OCI-LY3 (cell line): ENCODE data around the gene LTC4S.

ENCODE experiments used
- H2AFZ ChIP-seq: fragments of 200-600, 300-600 bp; shearing (Covaris generic); 2 replicates; pipeline ENCODE4 v1.6.0; 2014; ENCODE audit warnings: antibody characterized with exemption, low read depth, low read length
- H3K27ac ChIP-seq: fragments of 200-600, 300-600 bp; sonication (generic); 2 replicates; pipeline ENCODE4 v1.5.1; 2014; ENCODE audit warnings: mild to moderate bottlenecking, low read length, moderate library complexity, mixed read lengths
- H3K27me3 ChIP-seq: fragments of 200-600, 300-600 bp; sonication (generic); 2 replicates; pipeline ENCODE4 v1.6.1; 2014; ENCODE audit warnings: low read depth, low read length, mixed read lengths
- H3K36me3 ChIP-seq: fragments of 200-600, 300-600 bp; sonication (generic); replicated peaks from 2 replicates; pipeline ENCODE3; 2014; ENCODE audit warnings: low read depth, low read length, mixed read lengths
- H3K4me1 ChIP-seq: fragments of 300-600, 200-600 bp; sonication (generic); 2 replicates; pipeline ENCODE4 v1.6.1; 2014; ENCODE audit warnings: low read length, mixed read lengths
- H3K4me2 ChIP-seq: fragments of 200-600, 300-600 bp; sonication (generic); 2 replicates; pipeline ENCODE4 v1.6.1; 2014; ENCODE audit warnings: low read length, mixed read lengths
- H3K4me3 ChIP-seq: fragments of 300-600, 200-600 bp; sonication (generic); 2 replicates; pipeline ENCODE4 v1.5.1; 2014; ENCODE audit warnings: antibody characterized with exemption, mild to moderate bottlenecking, low read length, moderate library complexity
- H3K79me2 ChIP-seq: fragments of 300-600, 200-600 bp; shearing (Covaris generic); 2 replicates; pipeline ENCODE4 v1.6.1; 2014; ENCODE audit warnings: mild to moderate bottlenecking, low read length, mixed read lengths
- H3K9ac ChIP-seq: fragments of 300-600, 200-600 bp; shearing (Covaris generic); 2 replicates; pipeline ENCODE4 v1.6.0; 2014; ENCODE audit warnings: mild to moderate bottlenecking, low read length, moderate library complexity
- H3K9me3 ChIP-seq: fragments of 200-600, 300-600 bp; shearing (Covaris generic); 2 replicates; pipeline ENCODE4 v1.6.1; 2014; ENCODE audit warnings: low read length, mixed read lengths; ENCODE audit not compliant: insufficient read depth
- H4K20me1 ChIP-seq: fragments of 200-600, 300-600 bp; sonication (generic); 2 replicates; pipeline ENCODE4 v1.6.1; 2016; ENCODE audit warnings: low read length, mixed read lengths; ENCODE audit not compliant: insufficient read depth
- EZH2phosphoT487 ChIP-seq: fragments of 200-600 bp; shearing (Covaris generic); IDR thresholded peaks from 2 replicates; pipeline ENCODE4 v1.6.1; 2018; ENCODE audit warnings: antibody characterized with exemption, mixed run types, low read depth
- TF ChIP-seq, protein P1 (sequence below): fragments of 200-600, 300-600 bp; sonication (generic); IDR thresholded peaks from 2 replicates; pipeline ENCODE4 v1.5.1; 2014; ENCODE audit warnings: antibody characterized with exemption, low read length, low read depth

LTC4S gene

GRCh38 chr5:179815491-179816249, 21.9 kb downstream of the LTC4S start:
- no peaks in the 10 kb centered on the region; the same call in 1 of the 2 replicates for H4K20me1 ChIP-seq
- H3K4me1 ChIP-seq: peaks cover 25% of the 10 kb centered on the region
- H3K4me2 ChIP-seq: no peak overlapping the region
- H3K79me2 ChIP-seq: peaks cover 15% of the 10 kb centered on the region
- no peak overlapping the region for H3K9ac ChIP-seq
- no peaks in the 10 kb centered on the region for H3K9me3 ChIP-seq
- H3K27ac ChIP-seq: no peak overlapping the region
- no peak overlapping the region for H2AFZ ChIP-seq
- peaks cover 22% of the 10 kb centered on the region for H3K36me3 ChIP-seq
- no peak overlapping the region for H3K4me3 ChIP-seq
- no peaks in the 10 kb centered on the region for H3K27me3 ChIP-seq
- no peak for TF ChIP-seq EZH2phosphoT487
- TF ChIP-seq, protein P1, sequence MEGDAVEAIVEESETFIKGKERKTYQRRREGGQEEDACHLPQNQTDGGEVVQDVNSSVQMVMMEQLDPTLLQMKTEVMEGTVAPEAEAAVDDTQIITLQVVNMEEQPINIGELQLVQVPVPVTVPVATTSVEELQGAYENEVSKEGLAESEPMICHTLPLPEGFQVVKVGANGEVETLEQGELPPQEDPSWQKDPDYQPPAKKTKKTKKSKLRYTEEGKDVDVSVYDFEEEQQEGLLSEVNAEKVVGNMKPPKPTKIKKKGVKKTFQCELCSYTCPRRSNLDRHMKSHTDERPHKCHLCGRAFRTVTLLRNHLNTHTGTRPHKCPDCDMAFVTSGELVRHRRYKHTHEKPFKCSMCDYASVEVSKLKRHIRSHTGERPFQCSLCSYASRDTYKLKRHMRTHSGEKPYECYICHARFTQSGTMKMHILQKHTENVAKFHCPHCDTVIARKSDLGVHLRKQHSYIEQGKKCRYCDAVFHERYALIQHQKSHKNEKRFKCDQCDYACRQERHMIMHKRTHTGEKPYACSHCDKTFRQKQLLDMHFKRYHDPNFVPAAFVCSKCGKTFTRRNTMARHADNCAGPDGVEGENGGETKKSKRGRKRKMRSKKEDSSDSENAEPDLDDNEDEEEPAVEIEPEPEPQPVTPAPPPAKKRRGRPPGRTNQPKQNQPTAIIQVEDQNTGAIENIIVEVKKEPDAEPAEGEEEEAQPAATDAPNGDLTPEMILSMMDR: no peak

GRCh38 chr5:179816401-179816795, 22.6 kb downstream of the LTC4S start:
- H3K36me3 ChIP-seq: peaks cover 20% of the 10 kb centered on the region
- no peaks in the 10 kb centered on the region for H3K9me3 ChIP-seq
- H2AFZ ChIP-seq: no peak overlapping the region
- H4K20me1 ChIP-seq: peaks cover 2% of the 10 kb centered on the region
- no peak overlapping the region for H3K9ac ChIP-seq
- no peak overlapping the region for H3K27ac ChIP-seq
- no peak overlapping the region for H3K4me3 ChIP-seq
- H3K79me2 ChIP-seq: peaks cover 22% of the 10 kb centered on the region
- peaks cover 25% of the 10 kb centered on the region for H3K4me1 ChIP-seq
- H3K27me3 ChIP-seq: no peaks in the 10 kb centered on the region
- TF ChIP-seq, protein P1: no peak
- no peak for TF ChIP-seq EZH2phosphoT487
- no peak overlapping the region for H3K4me2 ChIP-seq

DNA sequence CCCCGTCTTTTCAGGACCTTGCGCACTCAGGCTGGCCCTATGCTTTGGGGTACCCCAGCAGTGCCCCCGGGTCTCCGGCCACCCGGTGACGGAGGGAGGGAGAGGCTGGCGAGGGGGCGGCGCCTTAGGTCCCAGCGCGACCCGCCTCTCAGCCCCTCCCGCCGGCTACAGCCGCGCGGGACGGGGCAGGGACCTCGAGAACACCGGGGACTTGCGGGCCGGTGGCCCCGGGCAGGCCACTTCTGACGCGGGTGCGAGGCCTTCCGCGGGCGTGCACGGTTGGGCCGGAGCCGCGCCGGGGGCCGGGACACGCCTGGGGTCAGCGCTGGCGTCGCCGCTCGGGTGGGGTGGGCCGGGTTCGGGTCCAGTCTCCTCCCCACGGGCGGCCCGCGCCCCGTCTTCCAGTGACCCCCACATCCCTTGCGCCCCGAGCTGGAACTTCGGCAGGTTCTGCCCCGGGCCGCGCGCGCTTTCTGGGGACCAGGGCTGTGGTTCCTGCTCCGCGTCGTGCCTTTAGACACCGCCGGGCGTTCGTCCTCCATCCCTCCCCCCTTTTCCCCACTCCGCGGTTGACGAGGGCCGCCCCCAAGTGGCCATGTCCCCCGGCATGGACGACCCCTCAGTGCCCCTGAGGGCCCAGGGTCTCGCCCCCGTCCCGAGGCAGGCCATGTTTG, 23.1 kb downstream of the LTC4S start:
- TF ChIP-seq, protein P1: no peak
- no peak for TF ChIP-seq EZH2phosphoT487
- Histone ChIP-seq H4K20me1 (peaks cover 8% of the 10 kb centered on the region), H3K9ac (no peak overlapping the region), H3K27ac (no peak overlapping the region), H3K4me1 (peaks cover 26% of the 10 kb centered on the region), H3K9me3 (no peaks in the 10 kb centered on the region), H3K27me3 (no peaks in the 10 kb centered on the region), H2AFZ (no peak overlapping the region), H3K4me2 (no peak overlapping the region), H3K79me2 (peaks cover 28% of the 10 kb centered on the region), H3K4me3 (no peak overlapping the region), H3K36me3 (peaks cover 22% of the 10 kb centered on the region)

GRCh38 chr5:179817470-179817840, 23.7 kb downstream of the LTC4S start:
- H3K4me3 ChIP-seq: no peak overlapping the region
- H2AFZ ChIP-seq: no peak overlapping the region
- TF ChIP-seq, protein P1: no peak
- no peak for TF ChIP-seq EZH2phosphoT487

More at GRCh38 chr5:179817470-179817840, 23.7 kb downstream of the LTC4S start:
- Histone ChIP-seq H3K27me3 (no peaks in the 10 kb centered on the region), H3K36me3 (peaks cover 24% of the 10 kb centered on the region), H4K20me1 (peaks cover 13% of the 10 kb centered on the region), H3K9me3 (no peaks in the 10 kb centered on the region), H3K4me2 (no peak overlapping the region), H3K9ac (no peak overlapping the region), H3K27ac (no peak overlapping the region), H3K4me1 (peaks cover 31% of the 10 kb centered on the region), H3K79me2 (peaks cover 33% of the 10 kb centered on the region)
